Skeletal muscle satellite cell (primary cell): ENCODE data around the gene DUSP8.

Experiments
- H3K27me3 ChIP-seq: 2 replicates; pipeline ENCODE4 v1.7.0; 2013; ENCODE audit warnings: low read length; ENCODE audit not compliant: control insufficient read depth, insufficient read depth
- H3K36me3 ChIP-seq: 2 replicates; pipeline ENCODE4 v1.7.0; 2013; ENCODE audit warnings: mild to moderate bottlenecking, control low read depth, low read length; ENCODE audit not compliant: insufficient read depth
- H3K4me1 ChIP-seq: 2 replicates; pipeline ENCODE4 v1.7.0; 2013; ENCODE audit warnings: low read length; ENCODE audit not compliant: control insufficient read depth, insufficient read depth
- H3K4me2 ChIP-seq: 2 replicates; pipeline ENCODE4 v1.7.0; 2013; ENCODE audit warnings: mild to moderate bottlenecking, low read length
- H3K4me3 ChIP-seq: 2 replicates; pipeline ENCODE4 v1.7.0; 2013; ENCODE audit warnings: low read length
- H3K9ac ChIP-seq: 2 replicates; pipeline ENCODE4 v1.7.0; 2013; ENCODE audit warnings: mild to moderate bottlenecking, low read depth, low read length, moderate library complexity
- H3K9me3 ChIP-seq: replicated peaks from 2 replicates; pipeline ENCODE4 v1.7.0; 2013; ENCODE audit warnings: mild to moderate bottlenecking, control low read depth, low read length

The DUSP8 gene

DNA sequence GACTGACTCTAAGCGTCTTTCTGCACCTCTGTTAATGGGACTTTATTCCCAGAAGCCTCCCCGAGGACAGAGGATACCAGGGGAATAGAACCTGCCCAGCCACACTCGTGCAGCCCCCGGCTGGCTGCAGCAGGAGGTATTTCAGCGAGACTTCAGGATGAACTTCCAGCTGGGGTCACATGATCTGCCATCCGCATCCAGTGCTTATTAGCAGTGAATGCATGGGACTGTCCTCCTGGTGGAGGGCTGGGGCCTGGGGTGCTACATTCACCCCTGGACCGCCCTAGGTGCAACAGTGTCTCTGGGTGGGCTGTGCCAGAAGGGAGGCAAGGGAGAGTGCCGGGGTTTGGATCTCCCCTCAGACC lies 1.6 kb downstream of the DUSP8 start:
- no peaks in the 10 kb centered on the region for H3K9me3 ChIP-seq
- H3K4me1 ChIP-seq, result no peaks in the 10 kb centered on the region
- H3K4me3 ChIP-seq, result no peak overlapping the region
- no peak overlapping the region for H3K9ac ChIP-seq
- peaks cover 33% of the 10 kb centered on the region for H3K27me3 ChIP-seq
- H3K4me2 ChIP-seq, result no peak overlapping the region
- H3K36me3 ChIP-seq, result no peaks in the 10 kb centered on the region

DNA sequence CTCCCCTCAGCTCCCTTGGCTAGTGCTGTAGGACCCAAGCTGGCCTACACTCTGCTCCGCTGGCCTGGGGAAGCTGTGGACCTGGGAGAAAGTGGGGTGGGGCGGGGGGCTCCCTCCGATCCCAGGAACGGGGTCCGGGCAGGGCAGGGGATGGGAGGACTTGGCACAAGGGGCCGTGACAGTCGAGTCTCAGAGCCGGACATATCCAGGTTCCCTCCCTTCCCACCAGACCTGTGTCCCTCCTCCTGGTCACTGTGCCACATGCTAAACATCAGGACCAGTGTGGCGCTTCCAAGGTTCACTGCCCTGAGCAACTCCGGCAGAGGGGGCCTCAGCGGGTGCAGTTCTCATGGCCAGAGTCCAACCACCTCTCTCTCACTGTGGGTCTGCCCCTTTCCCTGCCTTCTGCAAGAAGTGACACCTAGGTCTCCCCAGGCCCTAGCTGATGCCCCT lies 2.0 kb downstream of the DUSP8 start:
- Histone ChIP-seq H3K4me1 (no peaks in the 10 kb centered on the region), H3K9ac (no peak overlapping the region), H3K4me3 (no peak overlapping the region), H3K27me3 (peaks cover 35% of the 10 kb centered on the region), H3K36me3 (no peaks in the 10 kb centered on the region), H3K4me2 (no peak overlapping the region), H3K9me3 (no peaks in the 10 kb centered on the region)

DNA sequence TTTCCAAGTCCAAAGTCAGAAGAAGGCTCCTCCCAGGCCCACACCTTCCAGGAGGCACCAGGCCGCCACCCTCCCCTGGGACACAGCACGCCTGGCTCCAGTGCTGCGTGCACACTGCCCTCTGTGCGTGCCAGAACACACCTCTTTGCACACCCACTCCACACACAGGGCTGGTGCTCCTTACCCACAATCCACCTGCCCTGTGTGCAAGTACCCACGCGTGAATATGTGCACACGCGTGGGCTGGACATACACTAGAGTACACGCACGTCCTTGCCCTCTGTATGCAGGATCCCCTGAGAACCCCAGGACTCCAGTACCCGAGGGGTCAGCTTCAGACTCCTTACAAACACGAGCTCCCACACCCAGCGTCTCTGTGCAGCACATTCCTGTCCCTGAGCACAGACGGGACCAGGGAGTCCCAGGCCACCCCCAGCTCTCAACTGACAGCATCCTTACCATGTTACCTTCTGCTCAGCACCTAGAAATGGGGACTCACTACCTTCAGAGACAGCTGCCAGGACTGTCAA lies 2.8 kb downstream of the DUSP8 start:
- Histone ChIP-seq H3K9me3 (no peaks in the 10 kb centered on the region), H3K27me3 (peaks cover 32% of the 10 kb centered on the region), H3K36me3 (no peaks in the 10 kb centered on the region), H3K4me1 (peaks cover 4% of the 10 kb centered on the region), H3K4me2 (no peak overlapping the region), H3K9ac (no peak overlapping the region), H3K4me3 (no peak overlapping the region)

DNA sequence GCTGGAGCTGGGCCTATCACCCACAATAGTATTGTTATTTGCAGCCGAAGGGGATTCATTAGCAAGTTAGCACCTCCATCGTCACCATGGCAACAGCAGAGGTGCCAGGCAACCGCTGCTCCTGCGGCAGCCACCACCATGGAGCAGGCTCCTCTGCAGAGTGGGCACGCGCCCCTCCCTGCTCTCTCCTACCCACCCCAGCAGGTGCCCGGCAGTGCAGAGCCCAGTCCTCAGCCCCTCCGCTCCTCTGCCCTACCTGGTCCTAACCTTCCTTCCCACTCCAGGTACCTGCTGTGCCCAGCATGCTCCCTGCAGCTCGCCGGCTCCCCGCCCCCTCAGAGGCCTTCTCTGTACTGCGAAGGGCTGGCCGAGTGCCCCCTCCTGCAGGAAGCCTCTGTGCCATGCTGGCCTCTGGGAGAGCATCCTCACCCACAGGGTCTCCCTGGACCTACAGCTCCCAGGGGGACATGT lies 3.6 kb downstream of the DUSP8 start:
- H3K27me3 ChIP-seq, result peaks cover 27% of the 10 kb centered on the region
- no peak overlapping the region for H3K4me2 ChIP-seq
- peaks cover 7% of the 10 kb centered on the region for H3K4me1 ChIP-seq
- H3K36me3 ChIP-seq, result no peaks in the 10 kb centered on the region
- no peak overlapping the region for H3K4me3 ChIP-seq
- H3K9ac ChIP-seq, result no peak overlapping the region
- H3K9me3 ChIP-seq, result no peaks in the 10 kb centered on the region

DNA sequence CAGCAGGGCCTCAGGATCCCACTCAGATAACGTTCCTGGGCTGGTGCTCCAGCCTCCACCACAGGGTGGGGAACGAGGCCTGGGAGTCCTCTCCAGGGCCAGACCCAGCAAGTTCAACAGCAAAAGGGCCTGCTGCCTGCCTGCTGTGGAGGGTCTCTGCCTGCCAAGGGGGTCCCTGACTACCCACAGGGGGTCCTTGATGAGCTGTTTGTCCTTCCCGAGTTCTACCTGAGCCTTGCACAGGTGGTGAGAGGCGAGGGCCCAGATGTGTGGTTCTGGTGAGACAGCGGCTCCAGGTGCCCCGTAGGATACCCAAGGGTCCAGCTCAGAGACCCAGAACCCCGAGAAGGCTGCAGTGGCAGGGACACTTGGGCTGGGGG lies 4.4 kb downstream of the DUSP8 start:
- no peaks in the 10 kb centered on the region for H3K36me3 ChIP-seq
- no peak overlapping the region for H3K4me2 ChIP-seq
- peaks cover 22% of the 10 kb centered on the region for H3K27me3 ChIP-seq
- no peaks in the 10 kb centered on the region for H3K9me3 ChIP-seq
- H3K4me1 ChIP-seq, result peaks cover 7% of the 10 kb centered on the region
- H3K4me3 ChIP-seq, result no peak overlapping the region
- H3K9ac ChIP-seq, result no peak overlapping the region

DNA sequence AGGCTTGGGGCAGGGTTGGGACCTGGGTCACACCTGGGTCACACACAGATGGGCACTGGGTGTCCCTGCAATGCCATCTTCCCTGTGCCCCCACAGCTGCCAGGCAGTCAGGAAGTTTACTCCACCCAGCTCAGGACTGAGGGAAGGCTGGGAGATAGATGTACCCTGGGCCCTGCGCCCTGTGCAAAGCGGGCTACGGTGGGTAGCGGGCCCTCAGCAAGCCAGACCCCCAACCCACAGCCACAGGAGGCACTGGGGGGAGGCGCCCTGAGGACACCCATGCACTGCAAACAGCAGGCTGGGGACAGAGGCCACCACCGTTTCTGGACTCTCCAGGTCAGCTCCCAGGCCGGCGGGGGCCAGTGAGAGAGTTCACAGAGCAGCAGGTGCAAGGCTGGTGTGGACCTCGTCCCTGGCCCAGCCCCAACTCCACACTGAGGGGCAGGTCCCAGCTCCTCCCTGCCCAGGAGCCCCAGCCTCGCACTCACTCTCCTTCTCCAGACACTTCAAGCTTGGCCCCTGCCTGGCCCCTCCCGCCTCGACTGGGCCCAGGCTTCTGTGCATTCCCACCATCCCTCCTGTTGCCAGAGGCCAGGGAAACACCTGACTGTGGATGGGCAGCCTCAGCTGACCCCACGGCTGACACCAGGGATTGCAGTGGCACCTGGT lies 4.9 kb downstream of the DUSP8 start:
- H3K27me3 ChIP-seq, result peaks cover 22% of the 10 kb centered on the region
- peaks cover 7% of the 10 kb centered on the region for H3K4me1 ChIP-seq
- no peak overlapping the region for H3K4me3 ChIP-seq
- H3K36me3 ChIP-seq, result no peaks in the 10 kb centered on the region
- H3K9me3 ChIP-seq, result no peaks in the 10 kb centered on the region
- no peak overlapping the region for H3K4me2 ChIP-seq
- no peak overlapping the region for H3K9ac ChIP-seq

DNA sequence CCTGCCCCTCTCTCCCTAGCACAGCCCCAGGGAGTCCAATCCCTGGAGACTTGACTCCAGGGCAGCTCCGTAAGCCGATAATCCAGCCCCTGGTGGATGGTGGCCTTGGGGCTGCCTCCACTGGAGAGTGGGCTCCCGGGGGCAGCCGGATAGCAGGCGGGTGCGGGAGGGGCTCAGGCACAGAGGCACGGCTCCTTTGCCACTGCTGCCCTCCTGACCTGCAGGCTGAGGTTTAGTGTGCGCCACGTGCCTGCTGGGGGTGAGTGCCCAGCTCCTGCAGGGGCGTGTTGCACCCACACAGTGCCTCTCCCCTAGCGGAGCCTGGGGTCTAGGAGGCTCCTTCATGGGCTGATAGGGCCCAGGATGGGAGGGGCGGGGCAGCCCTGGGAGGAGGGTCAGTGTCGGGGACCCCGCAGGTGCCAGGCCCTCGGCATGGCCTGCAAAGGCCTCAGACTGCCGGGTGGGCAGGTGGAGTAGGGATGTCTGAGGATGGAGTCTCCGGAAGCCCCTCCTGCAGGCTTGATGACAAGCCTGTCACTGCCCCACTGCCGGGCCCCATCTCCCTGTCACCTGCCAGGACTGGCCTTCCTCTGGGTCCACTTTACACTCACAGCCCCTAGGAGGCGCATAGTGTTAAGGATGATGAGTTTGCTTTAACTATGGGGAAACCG lies 5.6 kb downstream of the DUSP8 start:
- no peak overlapping the region for H3K4me2 ChIP-seq
- no peak overlapping the region for H3K9ac ChIP-seq
- peaks cover 7% of the 10 kb centered on the region for H3K4me1 ChIP-seq
- H3K4me3 ChIP-seq, result no peak overlapping the region
- no peaks in the 10 kb centered on the region for H3K36me3 ChIP-seq
- H3K9me3 ChIP-seq, result no peaks in the 10 kb centered on the region
- H3K27me3 ChIP-seq, result peaks cover 22% of the 10 kb centered on the region

DNA sequence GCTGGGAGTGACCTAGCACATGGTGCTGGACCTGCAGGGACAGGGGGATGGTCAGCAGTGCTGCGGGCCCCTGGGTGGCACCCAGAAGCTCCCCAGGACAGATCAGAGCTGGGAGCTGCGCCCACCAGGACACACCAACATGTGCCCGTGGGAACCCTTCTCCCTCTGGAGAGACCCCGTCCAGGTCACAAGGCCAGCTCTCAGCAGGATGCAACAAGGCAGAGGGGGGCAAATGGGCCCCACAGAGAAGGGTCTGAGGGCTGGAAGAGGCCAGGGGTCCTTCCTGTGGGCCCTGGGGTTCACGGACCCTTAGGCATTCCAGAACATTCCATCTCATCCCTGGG lies 6.2 kb downstream of the DUSP8 start:
- no peak overlapping the region for H3K4me2 ChIP-seq
- no peak overlapping the region for H3K9ac ChIP-seq
- no peak overlapping the region for H3K4me3 ChIP-seq
- H3K9me3 ChIP-seq, result no peaks in the 10 kb centered on the region
- H3K4me1 ChIP-seq, result peaks cover 7% of the 10 kb centered on the region
- peaks cover 17% of the 10 kb centered on the region for H3K27me3 ChIP-seq
- H3K36me3 ChIP-seq, result no peaks in the 10 kb centered on the region

DNA sequence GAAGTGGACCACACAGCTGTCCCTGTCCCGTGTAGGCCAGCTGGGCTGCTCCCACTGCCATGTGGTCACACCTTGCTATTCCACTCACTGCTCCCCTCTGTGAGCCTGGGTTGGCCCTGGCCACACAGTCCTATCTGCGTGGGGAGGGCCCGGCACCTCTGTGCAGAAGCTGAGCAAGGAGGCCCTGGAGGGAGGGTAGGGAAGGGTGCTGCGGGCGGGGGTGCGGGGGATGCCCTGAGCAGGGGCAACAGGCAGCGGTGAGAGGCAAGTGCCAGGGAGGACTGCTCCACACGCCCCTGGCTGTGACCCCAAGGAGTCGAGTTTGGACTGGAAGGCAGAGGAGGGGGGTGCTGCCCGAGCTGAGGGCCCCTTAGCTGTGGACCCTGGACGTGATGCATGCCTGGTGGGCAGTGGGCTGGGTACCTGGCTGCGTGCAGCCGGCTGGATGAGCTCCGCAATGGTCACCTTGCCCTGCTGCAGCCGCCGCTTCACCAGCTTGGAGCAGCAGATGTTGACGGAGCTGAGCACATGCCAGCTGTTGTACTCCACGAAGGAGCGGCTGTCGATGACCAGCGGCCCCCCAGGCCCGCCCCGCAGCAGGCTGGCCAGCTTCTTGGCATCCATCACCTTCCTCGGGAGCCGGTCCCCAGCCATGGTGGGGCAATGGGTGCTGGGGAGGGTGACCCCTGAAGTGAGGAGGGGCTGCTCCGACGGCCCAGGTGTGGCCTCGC lies 6.7 kb downstream of the DUSP8 start:
- Histone ChIP-seq H3K9me3 (no peaks in the 10 kb centered on the region), H3K4me2 (no peak overlapping the region), H3K4me3 (no peak overlapping the region), H3K27me3 (peaks cover 16% of the 10 kb centered on the region), H3K9ac (no peak overlapping the region), H3K4me1 (peaks cover 7% of the 10 kb centered on the region), H3K36me3 (no peaks in the 10 kb centered on the region)

DNA sequence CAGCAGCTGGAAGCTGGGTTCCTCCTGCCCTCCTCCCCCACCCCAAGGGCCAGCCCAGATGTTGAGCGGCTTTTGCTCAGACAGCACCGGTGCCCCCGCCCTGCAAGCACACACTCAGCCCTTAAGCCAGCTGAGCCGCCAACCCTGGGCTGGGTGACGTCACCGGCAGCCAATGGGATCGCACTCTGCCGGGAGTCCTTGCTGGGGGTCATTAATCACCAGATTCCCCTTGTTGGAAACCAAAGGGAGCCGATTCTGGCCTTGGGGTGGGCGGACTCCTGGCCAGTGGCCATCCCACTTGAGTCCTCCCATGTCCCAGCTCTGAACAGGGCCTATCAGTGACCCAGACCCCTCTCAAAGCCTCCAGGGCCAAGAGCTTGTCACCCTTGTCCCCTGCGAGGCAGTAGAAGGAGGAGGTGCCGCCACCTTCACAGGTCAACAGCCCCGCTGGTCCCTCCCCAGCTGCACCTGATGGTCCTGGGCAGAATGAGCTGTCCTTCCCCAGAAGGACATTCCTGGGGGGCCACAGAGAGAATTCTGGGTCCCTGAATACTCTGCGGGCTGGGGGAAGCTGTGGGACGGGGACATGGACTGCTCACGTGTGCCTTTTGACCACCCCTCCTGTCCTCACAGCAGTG lies 7.4 kb downstream of the DUSP8 start:
- no peak overlapping the region for H3K4me2 ChIP-seq
- no peaks in the 10 kb centered on the region for H3K9me3 ChIP-seq
- H3K27me3 ChIP-seq, result peaks cover 12% of the 10 kb centered on the region
- H3K4me1 ChIP-seq, result peaks cover 11% of the 10 kb centered on the region
- H3K9ac ChIP-seq, result no peak overlapping the region
- no peaks in the 10 kb centered on the region for H3K36me3 ChIP-seq
- no peak overlapping the region for H3K4me3 ChIP-seq
